Measurements from ENCODE around the gene TNRC6C.

DNA sequence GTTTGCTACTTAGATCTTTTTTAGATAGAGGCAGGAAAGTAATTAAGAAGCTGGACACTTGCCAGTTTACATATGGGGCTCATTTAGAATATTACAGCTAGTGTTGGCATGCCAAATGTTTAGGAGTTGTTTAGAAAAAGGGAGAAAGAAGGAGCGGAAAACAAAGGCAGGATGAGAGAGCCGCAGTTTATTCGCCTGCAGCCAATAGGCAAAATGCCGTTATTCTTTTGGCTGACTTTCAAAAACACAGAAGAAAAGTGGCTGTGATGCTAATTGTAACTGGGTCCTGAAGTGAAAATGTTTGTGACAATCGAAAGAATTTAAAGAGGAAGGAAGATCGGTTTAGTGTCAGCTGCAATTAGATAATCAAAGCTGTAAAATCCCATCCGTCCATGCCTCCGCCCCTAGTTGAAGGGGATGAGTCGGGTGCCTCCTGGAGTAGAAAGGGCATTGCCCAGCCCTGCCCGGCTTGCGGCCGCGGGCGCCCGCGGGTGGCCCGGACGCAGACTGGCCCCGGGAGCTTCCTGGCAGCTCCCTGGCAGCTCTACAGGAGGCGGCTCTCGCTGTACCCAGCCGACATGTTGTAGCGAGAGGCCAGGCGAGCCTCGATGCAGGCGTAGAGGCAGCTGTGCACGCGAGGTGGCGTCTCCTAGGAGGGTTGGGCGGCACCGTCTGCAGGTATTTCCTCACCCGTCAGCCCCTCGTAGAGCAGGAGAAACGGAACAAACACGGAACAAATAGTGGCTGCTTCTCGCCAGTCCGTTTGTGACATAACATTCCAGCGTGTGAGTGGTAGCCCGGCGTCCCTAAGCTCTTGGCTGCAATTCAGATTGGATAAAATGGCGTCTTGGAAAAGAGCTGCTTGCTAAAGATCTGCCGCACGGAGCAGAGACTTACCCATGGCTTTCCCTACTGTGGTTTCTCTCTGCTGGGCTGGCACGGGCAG, 82.2 kb downstream of the TNRC6C start:
- TF ChIP-seq CTCF (IDR thresholded peaks at IDR 0.05 in 8 of 11, conservative IDR thresholded peaks at IDR 0.05 in 3 of 11) (no peak), POLR2AphosphoS5 (IDR thresholded peaks at IDR 0.05) (peak in 2 of 3 donors; percentile 62 to 85)

Measured in spleen (tissue), 7 donors.